ENCODE measurements around the gene FGD5.

The FGD5 gene

GRCh38 chr3:14832975-14833722 is 14.4 kb downstream of the FGD5 start:
- no peak for DNase-seq

GRCh38 chr3:14834121-14834520 is 15.4 kb downstream of the FGD5 start:
- no peak for DNase-seq

GRCh38 chr3:14834807-14835466 is 16.2 kb downstream of the FGD5 start:
- no peak for DNase-seq

GRCh38 chr3:14836049-14836468 is 17.3 kb downstream of the FGD5 start:
- no peak for DNase-seq

- no peak for DNase-seq
Measured at GRCh38 chr3:14837186-14837877, 18.6 kb downstream of the FGD5 start.

- DNase-seq, result no peak
Measured at GRCh38 chr3:14837878-14838258, 19.1 kb downstream of the FGD5 start.

- DNase-seq, result no peak
Measured at GRCh38 chr3:14839236-14839635, 20.5 kb downstream of the FGD5 start.

GRCh38 chr3:14841836-14842235 is 23.1 kb downstream of the FGD5 start:
- no peak for DNase-seq

GRCh38 chr3:14842277-14842676 is 23.5 kb downstream of the FGD5 start:
- no peak for DNase-seq

GRCh38 chr3:14843321-14843720 is 24.6 kb downstream of the FGD5 start:
- DNase-seq, result no peak

- DNase-seq, result no peak
Measured at GRCh38 chr3:14844386-14845170, 25.8 kb downstream of the FGD5 start.

- no peak for DNase-seq
Measured at GRCh38 chr3:14845180-14845579, 26.4 kb downstream of the FGD5 start.

- no peak for DNase-seq
Measured at GRCh38 chr3:14845826-14846225, 27.1 kb downstream of the FGD5 start.

GRCh38 chr3:14846226-14846880 is 27.6 kb downstream of the FGD5 start:
- DNase-seq, result no peak

- no peak for DNase-seq
Measured at GRCh38 chr3:14847613-14848541, 29.1 kb downstream of the FGD5 start.

GRCh38 chr3:14848906-14849305 is 30.1 kb downstream of the FGD5 start:
- DNase-seq, result no peak

- DNase-seq, result no peak
Measured at GRCh38 chr3:14849638-14850230, 31.0 kb downstream of the FGD5 start.

GRCh38 chr3:14852058-14852594 is 33.4 kb downstream of the FGD5 start:
- DNase-seq, result no peak

- no peak for DNase-seq
Measured at GRCh38 chr3:14852717-14853116, 34.0 kb downstream of the FGD5 start.

GRCh38 chr3:14853271-14853951 is 34.6 kb downstream of the FGD5 start:
- no peak for DNase-seq
